Mesendoderm (in vitro differentiated cells): ENCODE results near the gene NEK10.

ENCODE experiments used
- DNase-seq: peaks from one replicate; pipeline ENCODE4 v3.0.0; 2013
- H2AK5ac ChIP-seq: 2 replicates; pipeline ENCODE4 v1.6.1; 2013; ENCODE audit warnings: low read length, inconsistent platforms
- H2BK120ac ChIP-seq: 2 replicates; pipeline ENCODE4 v1.6.1; 2013; ENCODE audit warnings: low read depth, mild to moderate bottlenecking, low read length, moderate library complexity, mixed read lengths
- H2BK15ac ChIP-seq: replicated peaks from 2 replicates; pipeline ENCODE4 v1.6.1; 2013; ENCODE audit warnings: low read depth, mild to moderate bottlenecking, moderate library complexity
- H2BK5ac ChIP-seq: 2 replicates; pipeline ENCODE4 v1.6.1; 2013; ENCODE audit warnings: low read length, inconsistent platforms
- H3K18ac ChIP-seq: 2 replicates; pipeline ENCODE4 v1.6.1; 2013; ENCODE audit warnings: mild to moderate bottlenecking, low read length, mixed read lengths
- H3K23ac ChIP-seq: one replicate; pipeline ENCODE4 v1.6.1; 2013; ENCODE audit warnings: low read length
- H3K27ac ChIP-seq: 2 replicates; pipeline ENCODE4 v1.5.1; 2013; ENCODE audit warnings: low read depth, mild to moderate bottlenecking, inconsistent platforms, low read length, moderate library complexity
- H3K27me3 ChIP-seq: 2 replicates; pipeline ENCODE4 v1.6.1; 2013; ENCODE audit warnings: low read length, control low read depth, mild to moderate bottlenecking, inconsistent platforms; ENCODE audit not compliant: insufficient read depth, poor library complexity
- H3K36me3 ChIP-seq: 2 replicates; pipeline ENCODE4 v1.6.1; 2013; ENCODE audit warnings: low read length, inconsistent platforms; ENCODE audit not compliant: control insufficient read depth, insufficient read depth
- H3K4ac ChIP-seq: one replicate; pipeline ENCODE4 v1.6.1; 2013; ENCODE audit warnings: low read depth, mild to moderate bottlenecking, low read length, moderate library complexity
- H3K4me1 ChIP-seq: 2 replicates; pipeline ENCODE4 v1.6.1; 2013; ENCODE audit warnings: low read depth, low read length, inconsistent platforms; ENCODE audit not compliant: control insufficient read depth
- H3K4me2 ChIP-seq: 2 replicates; pipeline ENCODE4 v1.6.1; 2013; ENCODE audit warnings: low read length
- H3K4me3 ChIP-seq: 2 replicates; pipeline ENCODE4 v1.5.1; 2013; ENCODE audit warnings: mild to moderate bottlenecking, low read length
- H3K56ac ChIP-seq: one replicate; pipeline ENCODE4 v1.6.1; 2013; ENCODE audit warnings: low read length
- H3K79me1 ChIP-seq: 2 replicates; pipeline ENCODE4 v1.6.1; 2013; ENCODE audit warnings: low read length, inconsistent platforms
- H3K79me2 ChIP-seq: 2 replicates; pipeline ENCODE4 v1.6.1; 2013; ENCODE audit warnings: mild to moderate bottlenecking, low read length; ENCODE audit not compliant: control insufficient read depth, insufficient read depth
- H3K9ac ChIP-seq: 2 replicates; pipeline ENCODE4 v1.6.1; 2013; ENCODE audit warnings: low read length, inconsistent platforms
- H4K5ac ChIP-seq: one replicate; pipeline ENCODE4 v1.6.1; 2013; ENCODE audit warnings: low read length
- H4K8ac ChIP-seq: one replicate; pipeline ENCODE4 v1.6.1; 2013; ENCODE audit warnings: low read depth, mild to moderate bottlenecking, control low read depth, low read length, moderate library complexity
- WGBS: extraction: QIAGEN DNeasy Blood & Tissue Kit; methylation state at CpG from one replicate; pipeline ENCODE4 v1.1.7; 2013; ENCODE audit warnings: low lambda C conversion rate, missing lambda C conversion rate; ENCODE audit not compliant: insufficient coverage; ENCODE audit errors: extremely low coverage; 5-methylcytosine and 5-hydroxymethylcytosine counted together

NEK10 gene

DNA sequence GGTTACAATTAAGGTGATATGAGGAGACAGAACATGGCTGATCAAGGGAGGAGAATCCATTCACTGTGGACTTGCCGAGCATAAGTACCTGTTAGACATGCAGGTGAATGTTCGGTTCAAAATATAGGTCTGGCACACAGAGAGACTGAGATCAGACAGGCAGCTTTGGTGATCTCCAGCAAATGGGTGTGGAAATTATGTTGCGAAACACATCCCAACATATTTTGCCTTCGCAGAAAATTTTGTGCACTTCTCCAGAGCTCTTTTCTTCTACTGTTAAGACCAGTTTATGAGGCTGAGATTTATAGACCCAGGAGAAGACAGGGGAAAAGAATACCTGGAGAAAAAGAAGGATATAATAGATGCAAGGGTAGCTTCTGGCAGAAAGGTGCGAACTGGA, 183.2 kb downstream of the NEK10 start:
- no peak overlapping the region for H2BK5ac ChIP-seq
- no peak overlapping the region for H3K4me2 ChIP-seq
- no peak overlapping the region for H3K23ac ChIP-seq
- H3K18ac ChIP-seq = no peak overlapping the region
- no peak overlapping the region for H4K8ac ChIP-seq
- no peak overlapping the region for H2BK15ac ChIP-seq
- no peak overlapping the region for H3K4ac ChIP-seq
- no peak overlapping the region for H2AK5ac ChIP-seq
- no peak overlapping the region for H3K9ac ChIP-seq
- H3K36me3 ChIP-seq = no peaks in the 10 kb centered on the region
- no peak overlapping the region for H3K4me3 ChIP-seq
- no peaks in the 10 kb centered on the region for H3K4me1 ChIP-seq
- no peaks in the 10 kb centered on the region for H3K79me2 ChIP-seq
- no peaks in the 10 kb centered on the region for H3K79me1 ChIP-seq
- no peak overlapping the region for H3K56ac ChIP-seq
- no peak overlapping the region for H3K27ac ChIP-seq
- no CpG with 5 or more reads among the region's 5 CpGs for WGBS
- H3K27me3 ChIP-seq = no peaks in the 10 kb centered on the region
- no peak overlapping the region for H4K5ac ChIP-seq
- DNase-seq = no peak
- no peak overlapping the region for H2BK120ac ChIP-seq

DNA sequence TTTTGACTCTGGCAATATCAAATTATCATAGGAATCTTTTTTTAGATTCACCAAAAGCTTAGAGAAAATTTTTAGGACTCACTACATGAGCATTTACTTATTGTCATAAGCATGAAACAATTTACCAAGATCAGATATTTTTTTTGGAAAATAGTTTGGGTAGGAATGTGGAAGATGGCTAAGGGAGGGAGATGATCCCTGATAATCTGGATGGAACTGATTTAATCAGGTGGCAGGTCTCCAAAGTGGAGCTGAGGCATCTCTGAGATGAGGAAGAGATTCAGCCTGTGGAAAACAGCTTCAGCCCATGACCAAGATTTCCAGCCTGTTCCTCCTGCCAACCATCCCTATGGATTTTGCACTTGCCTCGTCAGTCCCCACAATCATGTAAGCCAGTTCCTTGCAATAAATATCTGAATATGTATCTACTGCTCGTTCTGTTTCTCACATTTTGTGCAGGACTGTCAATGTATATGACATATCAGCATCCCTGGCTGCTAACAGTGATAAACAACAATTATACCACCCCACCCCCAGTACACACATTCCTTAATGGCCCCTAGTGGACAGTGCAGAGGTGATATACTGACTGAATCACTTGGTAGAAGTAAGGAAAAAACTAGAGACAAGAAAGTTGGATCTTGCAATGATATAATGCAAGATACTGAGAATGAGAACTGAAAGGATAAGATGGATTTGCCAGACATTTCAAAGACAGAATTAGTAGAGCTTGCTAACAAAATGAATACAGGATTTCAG, 183.8 kb downstream of the NEK10 start:
- no CpG with 5 or more reads among the region's 2 CpGs for WGBS
- H3K4me2 ChIP-seq = no peak overlapping the region
- H2BK15ac ChIP-seq = no peak overlapping the region
- H4K8ac ChIP-seq = no peak overlapping the region
- no peaks in the 10 kb centered on the region for H3K27me3 ChIP-seq
- no peak overlapping the region for H2AK5ac ChIP-seq
- H3K4me1 ChIP-seq = no peaks in the 10 kb centered on the region
- H3K4me3 ChIP-seq = no peak overlapping the region
- H3K79me1 ChIP-seq = no peaks in the 10 kb centered on the region
- H3K4ac ChIP-seq = no peak overlapping the region
- no peak for DNase-seq
- no peak overlapping the region for H3K27ac ChIP-seq
- no peak overlapping the region for H3K18ac ChIP-seq
- H2BK120ac ChIP-seq = no peak overlapping the region
- H3K79me2 ChIP-seq = no peaks in the 10 kb centered on the region
- no peak overlapping the region for H3K56ac ChIP-seq
- H3K9ac ChIP-seq = no peak overlapping the region
- H3K23ac ChIP-seq = no peak overlapping the region
- H3K36me3 ChIP-seq = no peaks in the 10 kb centered on the region
- no peak overlapping the region for H2BK5ac ChIP-seq
- H4K5ac ChIP-seq = no peak overlapping the region

- Histone ChIP-seq H3K27me3 (no peaks in the 10 kb centered on the region), H2BK5ac (no peak overlapping the region), H3K9ac (no peak overlapping the region), H3K4me3 (no peak overlapping the region), H3K23ac (no peak overlapping the region), H3K27ac (no peak overlapping the region), H3K79me2 (no peaks in the 10 kb centered on the region), H3K36me3 (no peaks in the 10 kb centered on the region), H2AK5ac (no peak overlapping the region), H2BK15ac (no peak overlapping the region), H3K4me1 (no peaks in the 10 kb centered on the region), H3K18ac (no peak overlapping the region), H3K79me1 (no peaks in the 10 kb centered on the region), H2BK120ac (no peak overlapping the region), H4K5ac (no peak overlapping the region), H3K4me2 (no peak overlapping the region), H4K8ac (no peak overlapping the region), H3K4ac (no peak overlapping the region), H3K56ac (no peak overlapping the region)
- WGBS = no CpG with 5 or more reads among the region's 2 CpGs
- no peak for DNase-seq
Observed at GRCh38 chr3:27184261-27184660, 184.9 kb downstream of the NEK10 start.

DNA sequence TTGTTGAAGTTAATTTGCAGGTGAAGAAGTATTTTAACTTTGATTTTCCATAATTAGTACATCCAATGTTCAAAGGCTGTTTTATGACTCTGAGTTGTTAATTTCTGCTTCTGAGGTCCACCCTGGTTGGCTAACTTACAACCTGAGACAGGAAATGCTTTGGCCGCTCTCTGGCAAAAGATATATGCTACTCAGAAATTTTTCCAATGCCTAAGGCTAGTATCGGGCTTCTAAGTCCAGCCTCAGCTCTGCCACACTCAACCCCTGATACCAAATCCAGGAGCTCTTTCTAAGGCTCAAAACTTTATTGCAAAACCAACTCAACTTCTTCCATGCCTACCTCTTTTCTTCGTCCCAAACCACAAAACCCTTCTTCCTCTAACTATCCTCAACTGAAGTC, 192.9 kb downstream of the NEK10 start:
- H3K9ac ChIP-seq = no peak overlapping the region
- no peak overlapping the region for H3K27ac ChIP-seq
- H3K4me3 ChIP-seq = no peak overlapping the region
- H3K18ac ChIP-seq = no peak overlapping the region
- H2BK5ac ChIP-seq = no peak overlapping the region
- no peak for DNase-seq
- H3K23ac ChIP-seq = no peak overlapping the region
- no peak overlapping the region for H3K4ac ChIP-seq
- H4K5ac ChIP-seq = no peak overlapping the region
- 100% methylated on average over 1 of the region's 3 CpGs for WGBS
- no peaks in the 10 kb centered on the region for H3K79me2 ChIP-seq
- H2BK120ac ChIP-seq = no peak overlapping the region
- no peak overlapping the region for H4K8ac ChIP-seq
- no peak overlapping the region for H3K56ac ChIP-seq
- H3K79me1 ChIP-seq = no peaks in the 10 kb centered on the region
- H3K36me3 ChIP-seq = no peaks in the 10 kb centered on the region
- H2AK5ac ChIP-seq = no peak overlapping the region
- no peak overlapping the region for H3K4me2 ChIP-seq
- no peak overlapping the region for H2BK15ac ChIP-seq
- no peaks in the 10 kb centered on the region for H3K4me1 ChIP-seq
- H3K27me3 ChIP-seq = no peaks in the 10 kb centered on the region

DNA sequence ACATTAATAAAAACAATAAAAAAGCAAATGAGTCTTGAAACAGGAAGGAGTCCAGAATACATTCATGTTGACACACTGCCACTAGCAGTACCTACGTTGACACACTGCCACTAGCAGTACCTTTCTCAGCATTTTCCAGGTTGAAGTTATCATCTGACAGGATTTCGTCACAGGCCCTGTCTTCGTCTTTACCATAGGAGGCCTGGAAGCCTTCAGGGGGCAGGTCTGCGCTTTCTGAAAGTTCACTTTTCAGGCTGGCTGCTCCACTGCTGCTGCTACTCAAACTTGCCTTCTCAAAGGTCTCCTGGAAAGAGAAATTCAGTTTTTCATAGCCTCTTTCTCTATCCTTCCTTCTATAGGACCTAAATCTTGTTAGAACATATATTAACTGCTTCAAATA, 194.7 kb downstream of the NEK10 start:
- no peak overlapping the region for H3K4me2 ChIP-seq
- H3K27me3 ChIP-seq = no peaks in the 10 kb centered on the region
- H4K8ac ChIP-seq = no peak overlapping the region
- H2BK120ac ChIP-seq = no peak overlapping the region
- WGBS = no CpG with 5 or more reads among the region's 4 CpGs
- H2BK5ac ChIP-seq = no peak overlapping the region
- no peak overlapping the region for H3K23ac ChIP-seq
- H4K5ac ChIP-seq = no peak overlapping the region
- no peaks in the 10 kb centered on the region for H3K79me1 ChIP-seq
- no peak overlapping the region for H2AK5ac ChIP-seq
- no peaks in the 10 kb centered on the region for H3K4me1 ChIP-seq
- no peak overlapping the region for H2BK15ac ChIP-seq
- H3K27ac ChIP-seq = no peak overlapping the region
- no peak overlapping the region for H3K9ac ChIP-seq
- no peak overlapping the region for H3K4me3 ChIP-seq
- H3K4ac ChIP-seq = no peak overlapping the region
- no peak overlapping the region for H3K56ac ChIP-seq
- H3K36me3 ChIP-seq = no peaks in the 10 kb centered on the region
- no peak overlapping the region for H3K18ac ChIP-seq
- DNase-seq = peak; percentile 14
- H3K79me2 ChIP-seq = no peaks in the 10 kb centered on the region

DNA sequence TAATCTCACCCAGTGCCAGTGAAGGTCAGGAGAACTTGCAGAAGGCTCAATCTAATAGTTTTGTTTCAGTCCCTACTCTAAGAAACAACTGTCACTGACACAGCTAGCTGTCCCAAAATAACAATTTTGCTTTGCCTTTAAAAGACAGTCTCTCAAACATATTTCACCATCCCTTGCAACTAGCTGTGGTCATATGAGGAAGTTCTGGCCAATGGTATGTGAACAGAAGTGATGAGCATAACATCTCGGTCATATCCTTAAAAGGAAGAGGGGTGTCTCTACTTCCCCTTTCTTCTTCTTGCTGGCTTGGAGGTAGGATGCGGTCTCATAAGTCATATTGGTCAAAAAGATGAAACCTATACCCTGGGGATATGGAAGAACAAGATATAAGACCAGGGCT, 198.1 kb downstream of the NEK10 start:
- H3K79me2 ChIP-seq = no peaks in the 10 kb centered on the region
- H3K4ac ChIP-seq = no peak overlapping the region
- no peak overlapping the region for H3K4me3 ChIP-seq
- H2BK5ac ChIP-seq = no peak overlapping the region
- no peaks in the 10 kb centered on the region for H3K4me1 ChIP-seq
- H2AK5ac ChIP-seq = no peak overlapping the region
- no peaks in the 10 kb centered on the region for H3K36me3 ChIP-seq
- H3K4me2 ChIP-seq = no peak overlapping the region
- H3K56ac ChIP-seq = no peak overlapping the region
- H3K23ac ChIP-seq = no peak overlapping the region
- H4K5ac ChIP-seq = no peak overlapping the region
- no peak overlapping the region for H2BK120ac ChIP-seq
- H3K18ac ChIP-seq = no peak overlapping the region
- H3K27me3 ChIP-seq = no peaks in the 10 kb centered on the region
- H4K8ac ChIP-seq = no peak overlapping the region
- no CpG with 5 or more reads among the region's 2 CpGs for WGBS
- H2BK15ac ChIP-seq = no peak overlapping the region
- no peaks in the 10 kb centered on the region for H3K79me1 ChIP-seq
- H3K27ac ChIP-seq = no peak overlapping the region
- DNase-seq = no peak
- no peak overlapping the region for H3K9ac ChIP-seq
